Thyroid gland (tissue), 4 donors: ENCODE data around the gene PPM1M. TPM values are rescaled to one million over a fixed set of nuclear protein-coding genes. Genes with fewer than 3 reads are reported as not detected.

Experiments used
- DNase-seq, 2 donors: peaks; one replicate each; pipeline ENCODE4 v3.0.0-alpha.2; 2019
- H3K27ac ChIP-seq, 3 donors: fragments of 200-600 bp; sonication (generic); 1 replicate in 2 of 3; 2 replicates in 1 of 3; pipeline ENCODE4 v1.5.1; 2016 to 2019; ENCODE audit warnings: mild to moderate bottlenecking in 1 of 3, moderate library complexity in 1 of 3
- H3K27me3 ChIP-seq: fragments of 200-600 bp; sonication (generic); one replicate; pipeline ENCODE4 v1.5.1; 2019
- H3K36me3 ChIP-seq, 2 donors: fragments of 200-600 bp; sonication (generic); one replicate each; pipeline ENCODE4 v1.5.1; 2016 to 2019
- H3K4me1 ChIP-seq, 2 donors: fragments of 200-600 bp; sonication (generic); one replicate each; pipeline ENCODE4 v1.5.1; 2017 to 2019
- H3K4me3 ChIP-seq, 3 donors: fragments of 200-600 bp; sonication (generic); replicated peaks in 1 of 3; 1 replicate in 2 of 3; 2 replicates in 1 of 3; pipeline ENCODE4 v1.5.1; 2016; ENCODE audit warnings: mild to moderate bottlenecking in 1 of 3
- H3K9me3 ChIP-seq: fragments of 200-600 bp; sonication (generic); one replicate; pipeline ENCODE4 v1.5.1; 2017
- POLR2A ChIP-seq, 2 donors: fragments of 450-650 bp; IDR thresholded peaks; one replicate each; pipeline ENCODE4 v1.6.1; 2017; ENCODE audit warnings: antibody characterized with exemption in 2 of 2, mild to moderate bottlenecking in 2 of 2, moderate library complexity in 1 of 2
- WGBS, 2 donors: methylation state at CpG; one replicate each; pipeline ENCODE4 v1.1.5; 2017; 5-methylcytosine and 5-hydroxymethylcytosine counted together
- intact Hi-C: fragments of 100-400 bp; cut with DNase I; formaldehyde crosslinking; loops from one replicate; pipeline ENCODE4 v1.15.1; 2023
- total RNA-seq, 4 donors: library from RNA; depleted of rRNA; stranded (reverse); fragments of >200 nt; gene quantifications; one replicate each; pipeline ENCODE4 v1.2.3, GENCODE V29; 2016
- TF ChIP-seq, protein P1 (sequence below), 6 experiments: fragments of 200-600 bp in 3 of 6; fragments of 450-650 bp in 3 of 6; sonication (generic) in 3 of 6; IDR thresholded peaks; one replicate each; pipeline ENCODE4 v1.5.1; 2016 to 2019; ENCODE audit warnings: antibody characterized with exemption in 6 of 6, mild to moderate bottlenecking in 2 of 6, inconsistent platforms in 1 of 6, moderate library complexity in 1 of 6

Gene PPM1M
- total RNA-seq, 4 donors from 2014 or later, result 15.8 to 22.8 (median 18.0) TPM

DNA sequence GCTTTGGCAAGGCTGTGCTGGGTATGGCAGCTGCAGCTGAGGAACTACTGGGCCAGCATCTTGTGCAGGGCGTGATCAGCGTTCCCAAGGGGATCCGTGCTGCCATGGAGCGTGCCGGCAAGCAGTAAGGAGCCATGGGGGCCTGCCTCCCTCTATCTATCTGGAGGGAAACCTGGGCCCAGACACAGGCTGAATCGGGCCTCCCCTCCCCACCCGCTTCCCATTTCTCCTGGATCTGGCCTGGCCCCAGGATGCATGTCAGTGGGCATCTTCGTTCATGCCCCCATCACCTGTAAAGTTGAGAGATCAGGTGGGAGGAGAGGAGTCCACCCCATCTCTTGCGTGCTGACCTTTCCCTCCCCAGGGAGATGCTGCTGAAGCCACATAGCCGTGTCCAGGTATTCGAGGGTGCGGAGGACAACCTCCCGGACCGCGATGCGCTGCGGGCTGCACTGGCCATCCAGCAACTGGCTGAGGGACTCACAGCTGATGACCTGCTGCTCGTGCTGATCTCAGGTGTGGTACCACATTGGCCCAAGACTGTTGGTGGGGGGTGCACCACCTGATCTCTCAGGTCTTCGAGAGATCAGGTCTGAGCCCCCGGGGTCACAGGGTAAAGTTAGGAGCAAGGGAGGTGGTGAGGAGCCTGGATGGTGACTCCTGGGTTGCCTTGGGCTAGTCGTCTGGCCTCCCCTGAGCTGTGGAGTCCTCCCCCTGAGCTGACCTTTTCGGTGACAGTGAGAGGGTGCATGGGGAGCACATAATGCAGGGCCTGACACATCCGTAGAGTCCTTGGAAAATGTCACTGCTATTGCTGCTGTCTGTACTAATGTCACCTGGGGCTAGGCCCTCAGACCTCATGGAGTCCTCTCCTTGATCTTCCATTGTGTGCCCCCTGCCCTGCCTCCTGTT, 45.3 kb downstream of the PPM1M start:
- no peaks in the 10 kb centered on the region for H3K27me3 ChIP-seq
- peaks cover 16 to 20% of the 10 kb centered on the region in 2 donors for H3K4me1 ChIP-seq
- DNase-seq, result no peak
- TF ChIP-seq POLR2A (IDR thresholded peaks at IDR 0.05), result no peak
- TF ChIP-seq, protein P1, sequence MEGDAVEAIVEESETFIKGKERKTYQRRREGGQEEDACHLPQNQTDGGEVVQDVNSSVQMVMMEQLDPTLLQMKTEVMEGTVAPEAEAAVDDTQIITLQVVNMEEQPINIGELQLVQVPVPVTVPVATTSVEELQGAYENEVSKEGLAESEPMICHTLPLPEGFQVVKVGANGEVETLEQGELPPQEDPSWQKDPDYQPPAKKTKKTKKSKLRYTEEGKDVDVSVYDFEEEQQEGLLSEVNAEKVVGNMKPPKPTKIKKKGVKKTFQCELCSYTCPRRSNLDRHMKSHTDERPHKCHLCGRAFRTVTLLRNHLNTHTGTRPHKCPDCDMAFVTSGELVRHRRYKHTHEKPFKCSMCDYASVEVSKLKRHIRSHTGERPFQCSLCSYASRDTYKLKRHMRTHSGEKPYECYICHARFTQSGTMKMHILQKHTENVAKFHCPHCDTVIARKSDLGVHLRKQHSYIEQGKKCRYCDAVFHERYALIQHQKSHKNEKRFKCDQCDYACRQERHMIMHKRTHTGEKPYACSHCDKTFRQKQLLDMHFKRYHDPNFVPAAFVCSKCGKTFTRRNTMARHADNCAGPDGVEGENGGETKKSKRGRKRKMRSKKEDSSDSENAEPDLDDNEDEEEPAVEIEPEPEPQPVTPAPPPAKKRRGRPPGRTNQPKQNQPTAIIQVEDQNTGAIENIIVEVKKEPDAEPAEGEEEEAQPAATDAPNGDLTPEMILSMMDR (IDR thresholded peaks at IDR 0.05), result no peak
- no peak overlapping the region for H3K27ac ChIP-seq
- peaks cover 5 to 6% of the 10 kb centered on the region in 2 donors for H3K36me3 ChIP-seq
- no peak overlapping the region for H3K4me3 ChIP-seq
- WGBS, 2 donors, result 93% methylated on average over 17 to 22 of the region's 23 CpGs
- no peaks in the 10 kb centered on the region for H3K9me3 ChIP-seq
- intact Hi-C loops, result loop anchor here (5.0 kb wide), 2 partner anchors 51 to 54 kb away; partner anchors contain the start of gene TWF2

DNA sequence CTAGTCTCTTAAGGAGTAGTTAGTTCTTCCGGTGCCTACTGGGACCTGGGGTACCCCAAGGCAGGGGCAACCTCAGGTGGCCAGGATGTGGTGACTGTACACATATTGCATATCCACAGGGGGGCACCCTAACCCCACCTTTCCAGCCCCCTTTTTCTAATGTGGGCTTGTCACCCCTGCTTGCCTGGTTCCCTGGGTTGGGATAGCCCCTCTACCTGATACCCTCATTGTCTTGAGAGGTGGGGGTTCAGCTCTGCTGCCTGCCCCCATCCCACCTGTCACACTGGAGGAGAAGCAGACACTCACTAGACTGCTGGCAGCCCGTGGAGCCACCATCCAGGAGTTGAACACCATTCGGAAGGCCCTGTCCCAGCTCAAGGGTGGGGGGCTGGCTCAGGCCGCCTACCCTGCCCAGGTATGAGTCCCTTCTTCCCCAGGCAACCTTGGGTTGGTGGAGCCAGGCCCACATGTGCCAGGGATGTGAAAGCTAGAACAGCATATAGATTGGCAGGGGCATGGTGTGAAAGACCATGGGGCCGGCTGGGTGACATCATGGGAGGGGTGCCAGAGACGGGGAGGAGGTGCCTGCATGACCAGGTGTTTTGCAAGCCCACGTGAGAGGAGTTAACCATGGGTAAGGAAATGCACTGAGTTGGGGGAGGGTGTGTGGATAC, 46.1 kb downstream of the PPM1M start:
- peaks cover 5 to 6% of the 10 kb centered on the region in 2 donors for H3K36me3 ChIP-seq

DNA sequence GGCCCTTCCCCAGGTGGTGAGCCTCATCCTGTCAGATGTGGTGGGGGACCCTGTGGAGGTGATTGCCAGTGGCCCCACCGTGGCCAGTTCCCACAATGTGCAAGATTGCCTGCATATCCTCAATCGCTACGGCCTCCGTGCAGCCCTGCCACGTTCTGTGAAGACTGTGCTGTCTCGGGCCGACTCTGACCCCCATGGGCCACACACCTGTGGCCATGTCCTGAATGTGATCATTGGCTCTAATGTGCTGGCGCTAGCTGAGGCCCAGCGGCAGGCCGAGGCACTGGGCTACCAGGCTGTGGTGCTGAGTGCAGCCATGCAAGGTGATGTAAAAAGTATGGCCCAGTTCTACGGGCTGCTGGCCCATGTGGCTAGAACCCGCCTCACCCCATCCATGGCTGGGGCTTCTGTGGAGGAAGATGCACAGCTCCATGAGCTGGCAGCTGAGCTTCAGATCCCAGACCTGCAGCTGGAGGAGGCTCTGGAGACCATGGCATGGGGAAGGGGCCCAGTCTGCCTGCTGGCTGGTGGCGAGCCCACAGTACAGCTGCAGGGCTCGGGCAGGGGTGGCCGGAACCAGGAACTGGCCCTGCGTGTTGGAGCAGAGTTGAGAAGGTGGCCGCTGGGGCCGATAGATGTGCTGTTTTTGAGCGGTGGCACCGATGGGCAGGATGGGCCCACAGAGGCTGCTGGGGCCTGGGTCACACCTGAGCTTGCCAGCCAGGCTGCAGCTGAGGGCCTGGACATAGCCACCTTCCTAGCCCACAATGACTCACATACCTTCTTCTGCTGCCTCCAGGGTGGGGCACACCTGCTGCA, 46.9 kb downstream of the PPM1M start:
- WGBS, 2 donors, result 94 to 96% methylated on average over 12 to 16 of the region's 20 CpGs
- peaks cover 3 to 9% of the 10 kb centered on the region in 2 donors for H3K4me1 ChIP-seq
- H3K4me3 ChIP-seq, result no peak overlapping the region
- intact Hi-C loops, result loop anchor here (5.0 kb wide), 2 partner anchors 50 to 55 kb away; partner anchors contain the start of gene TWF2
- DNase-seq, result no peak
- H3K9me3 ChIP-seq, result no peaks in the 10 kb centered on the region
- H3K27ac ChIP-seq, result no peak overlapping the region
- H3K27me3 ChIP-seq, result no peaks in the 10 kb centered on the region
- H3K36me3 ChIP-seq, result peaks cover 5 to 6% of the 10 kb centered on the region in 2 donors
- no peak for TF ChIP-seq POLR2A (IDR thresholded peaks at IDR 0.05)
- TF ChIP-seq, protein P1 (IDR thresholded peaks at IDR 0.05), result no peak

More for the DNA sequence above, 46.1 kb downstream of the PPM1M start:
- Histone ChIP-seq H3K27ac (no peak overlapping the region), H3K4me3 (no peak overlapping the region), H3K4me1 (peaks cover 8 to 13% of the 10 kb centered on the region in 2 donors), H3K9me3 (no peaks in the 10 kb centered on the region), H3K27me3 (no peaks in the 10 kb centered on the region)
- TF ChIP-seq, protein P1 (IDR thresholded peaks at IDR 0.05), result peak in 4 of 6 experiments; percentile 26 to 55 (median 44)
- no peak for TF ChIP-seq POLR2A (IDR thresholded peaks at IDR 0.05)
- peak; percentile 20 to 22 for DNase-seq
- intact Hi-C loops, result loop anchor here (5.0 kb wide), 2 partner anchors 51 to 54 kb away; partner anchors contain the start of gene TWF2
- WGBS, 2 donors, result 81 to 83% methylated on average over 7 of the region's 7 CpGs

DNA sequence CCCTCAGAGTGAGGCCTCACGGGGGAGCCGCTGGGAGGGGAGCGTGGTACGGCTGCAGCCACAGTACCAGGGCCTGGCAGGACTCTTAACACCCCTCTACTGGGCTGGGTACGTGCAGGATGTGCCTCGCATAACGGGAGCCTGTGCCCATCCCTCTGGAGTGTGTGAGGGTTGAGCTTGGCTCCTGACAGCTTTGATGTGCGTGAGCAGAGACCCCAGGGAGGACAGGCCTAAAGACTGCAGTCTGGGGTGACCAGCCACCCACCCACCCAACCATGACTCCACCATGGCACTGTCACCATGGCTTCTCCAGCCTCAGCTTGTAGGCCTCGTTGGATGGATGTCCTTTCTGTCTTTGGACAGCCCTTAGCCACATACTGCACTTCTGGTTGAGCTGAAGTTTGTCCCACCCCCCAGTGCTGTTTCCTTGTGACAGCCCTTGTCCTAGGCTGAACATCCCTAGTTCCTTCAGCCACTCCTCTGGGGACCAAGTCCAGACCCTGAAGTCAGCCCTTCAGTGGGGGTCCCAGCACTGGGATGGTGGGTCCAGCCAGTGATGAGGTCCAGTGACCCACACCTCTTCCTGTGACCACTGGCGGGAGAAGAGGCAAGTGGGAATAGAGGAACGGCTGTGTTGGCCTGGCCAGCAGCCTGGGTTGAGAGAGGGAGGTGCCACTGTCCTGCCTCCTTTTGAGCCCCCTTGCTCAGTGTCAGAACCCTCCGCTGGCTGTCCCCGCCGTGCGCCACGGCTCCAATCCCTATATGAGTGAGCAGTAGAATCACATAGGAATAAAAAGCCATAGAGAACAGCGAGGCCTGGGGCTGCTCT, 48.1 kb downstream of the PPM1M start:
- no peak overlapping the region for H3K27ac ChIP-seq
- H3K9me3 ChIP-seq, result no peaks in the 10 kb centered on the region
- no peaks in the 10 kb centered on the region for H3K27me3 ChIP-seq
- intact Hi-C loops, result loop anchor here (5.0 kb wide), 2 partner anchors 49 to 56 kb away; partner anchors contain the start of gene TWF2
- no peak for TF ChIP-seq POLR2A (IDR thresholded peaks at IDR 0.05)
- TF ChIP-seq, protein P1 (IDR thresholded peaks at IDR 0.05), result no peak
- peaks cover 5 to 6% of the 10 kb centered on the region in 2 donors for H3K36me3 ChIP-seq
- DNase-seq, result no peak
- no peak overlapping the region for H3K4me3 ChIP-seq
- H3K4me1 ChIP-seq, result peaks cover 3 to 11% of the 10 kb centered on the region in 2 donors
- WGBS, 2 donors, result 88 to 90% methylated on average over 16 to 17 of the region's 17 CpGs
